HG03280 (cell line): Measurements from ENCODE around the gene RAP2C.

Source experiments
- ATAC-seq: cut with Tn5 transposase; IDR thresholded peaks from one replicate; pipeline ENCODE4 v1.9.1; 2021; ENCODE audit warnings: mild to moderate bottlenecking, moderate library complexity; ENCODE audit not compliant: unreplicated experiment

Gene RAP2C

GRCh38 chrX:132219343-132219768 is at the start of gene RAP2C:
Gene RAP2C, minus strand, starts transcription at chrX:132219447. Its CDS starts 2,179 bp downstream, at chrX:132217268.
- ATAC-seq = peak; percentile 65

DNA sequence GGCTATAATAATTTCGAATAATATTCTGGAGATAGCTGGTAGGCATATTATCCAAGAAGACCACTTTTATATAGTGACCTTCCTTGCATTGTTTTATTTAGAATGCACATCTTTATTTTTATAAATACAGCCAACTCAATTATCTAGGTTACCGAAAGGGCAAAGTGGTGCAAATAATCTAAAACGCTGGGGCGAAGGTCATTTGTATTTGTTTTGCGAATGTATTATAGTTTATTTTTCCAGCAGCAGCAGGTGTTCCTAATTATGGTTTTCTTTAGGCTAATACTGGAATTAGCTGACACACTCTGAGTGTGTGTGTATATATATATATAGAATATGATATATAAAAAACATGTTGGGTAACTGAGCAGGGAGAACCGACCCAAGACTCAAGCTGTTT is 48.1 kb upstream of the RAP2C start:
- no peak for ATAC-seq

GRCh38 chrX:132266583-132267355 is 47.5 kb upstream of the RAP2C start:
- peak; percentile 55 for ATAC-seq

DNA sequence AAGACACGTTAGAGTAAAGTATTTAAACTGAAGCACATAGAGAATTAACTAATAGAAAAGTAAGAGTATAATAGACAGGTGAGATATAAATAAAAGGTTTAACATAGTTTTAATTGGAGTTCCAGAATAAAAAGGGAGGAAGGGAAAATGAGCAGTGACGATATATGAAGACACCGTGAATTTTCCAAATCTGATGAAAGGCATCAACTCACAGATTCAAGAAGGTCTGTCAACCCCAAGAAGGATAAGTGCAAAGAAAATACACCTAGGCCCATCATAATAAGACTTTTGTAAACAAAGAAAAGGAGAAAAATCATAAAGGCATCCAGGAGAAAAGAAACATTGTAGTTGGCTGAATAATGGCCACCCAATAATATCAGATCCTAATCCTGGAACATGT is 43.9 kb upstream of the RAP2C start:
- ATAC-seq = no peak

- ATAC-seq = no peak
Observed at GRCh38 chrX:132258509-132258908, 39.3 kb upstream of the RAP2C start.

DNA sequence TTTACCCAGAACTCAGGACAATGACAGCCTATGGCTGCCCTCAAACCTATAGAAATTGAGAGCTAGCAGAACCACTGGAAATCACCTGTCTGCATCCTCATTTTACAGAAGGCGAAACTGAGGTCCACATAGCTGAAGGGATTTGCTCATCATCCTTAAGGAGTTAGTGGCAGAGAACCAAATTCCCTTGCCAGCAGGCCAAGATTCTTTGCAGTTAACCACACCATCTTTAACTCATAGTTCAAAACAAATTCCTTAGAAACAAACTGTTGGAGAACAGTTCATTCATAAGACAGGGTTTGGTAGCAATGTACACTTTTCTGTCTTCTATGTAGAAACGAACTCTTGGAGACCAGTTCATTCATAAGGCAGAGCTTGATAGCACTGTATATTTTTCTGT is 37.9 kb upstream of the RAP2C start:
- no peak for ATAC-seq

DNA sequence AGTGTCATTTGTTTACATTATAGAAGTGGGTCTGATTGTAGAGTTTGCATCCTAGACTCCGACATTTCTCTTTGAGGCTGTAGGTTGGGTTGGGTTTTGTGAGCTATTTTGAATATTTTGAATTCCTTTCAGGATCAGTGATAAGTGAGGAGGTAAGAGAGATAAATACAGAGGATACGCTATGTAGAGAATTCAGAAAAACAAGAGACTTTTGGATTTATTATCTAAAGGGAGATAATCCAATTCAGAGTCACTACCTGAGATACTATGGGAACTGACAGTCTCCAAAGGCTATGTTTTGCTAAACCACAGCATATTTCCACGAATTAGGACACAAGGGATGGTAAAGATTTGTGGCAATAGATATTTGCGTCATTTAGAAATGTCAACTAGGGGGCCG is 16.9 kb upstream of the RAP2C start:
- no peak for ATAC-seq

DNA sequence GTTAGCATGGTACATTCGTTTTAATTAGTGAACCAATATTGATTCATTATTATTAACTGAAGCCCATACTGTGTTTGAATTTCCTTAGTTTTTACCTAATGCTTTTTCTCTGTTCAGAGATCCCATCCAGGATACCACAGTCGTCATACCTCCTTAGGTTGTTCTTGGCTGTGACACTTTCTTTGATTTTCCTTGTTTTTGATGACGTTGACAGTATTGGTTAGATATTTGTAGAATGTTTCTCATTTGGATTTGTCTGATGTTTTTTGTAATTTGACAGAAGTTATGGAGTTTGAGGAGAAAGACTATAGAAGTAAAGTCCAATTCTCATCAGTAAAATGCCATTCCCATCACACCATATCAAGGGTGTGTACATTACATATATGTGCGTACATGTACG is 16.2 kb upstream of the RAP2C start:
- no peak for ATAC-seq

DNA sequence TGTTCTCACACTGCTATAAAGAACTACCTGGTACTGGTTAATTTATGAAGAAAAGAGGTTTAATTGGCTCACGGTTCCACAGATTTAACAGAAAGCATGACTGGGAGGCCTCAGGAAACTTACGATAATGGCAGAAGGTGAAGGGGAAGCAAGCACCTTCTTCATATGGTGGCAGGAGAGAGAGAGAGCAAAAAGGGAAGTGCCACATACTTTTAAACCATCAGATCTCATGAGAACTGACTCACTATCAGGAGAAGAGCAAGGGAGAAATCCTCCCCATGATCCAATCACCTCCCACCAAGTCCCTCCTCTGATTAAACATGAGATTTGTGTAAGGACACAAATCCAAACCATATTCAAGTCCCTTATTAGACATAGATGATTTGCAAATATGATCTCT is 12.3 kb upstream of the RAP2C start:
- no peak for ATAC-seq

- no peak for ATAC-seq
Observed at GRCh38 chrX:132227383-132228112, 8.3 kb upstream of the RAP2C start.

- ATAC-seq = no peak
Observed at GRCh38 chrX:132226169-132226568, 6.9 kb upstream of the RAP2C start.

DNA sequence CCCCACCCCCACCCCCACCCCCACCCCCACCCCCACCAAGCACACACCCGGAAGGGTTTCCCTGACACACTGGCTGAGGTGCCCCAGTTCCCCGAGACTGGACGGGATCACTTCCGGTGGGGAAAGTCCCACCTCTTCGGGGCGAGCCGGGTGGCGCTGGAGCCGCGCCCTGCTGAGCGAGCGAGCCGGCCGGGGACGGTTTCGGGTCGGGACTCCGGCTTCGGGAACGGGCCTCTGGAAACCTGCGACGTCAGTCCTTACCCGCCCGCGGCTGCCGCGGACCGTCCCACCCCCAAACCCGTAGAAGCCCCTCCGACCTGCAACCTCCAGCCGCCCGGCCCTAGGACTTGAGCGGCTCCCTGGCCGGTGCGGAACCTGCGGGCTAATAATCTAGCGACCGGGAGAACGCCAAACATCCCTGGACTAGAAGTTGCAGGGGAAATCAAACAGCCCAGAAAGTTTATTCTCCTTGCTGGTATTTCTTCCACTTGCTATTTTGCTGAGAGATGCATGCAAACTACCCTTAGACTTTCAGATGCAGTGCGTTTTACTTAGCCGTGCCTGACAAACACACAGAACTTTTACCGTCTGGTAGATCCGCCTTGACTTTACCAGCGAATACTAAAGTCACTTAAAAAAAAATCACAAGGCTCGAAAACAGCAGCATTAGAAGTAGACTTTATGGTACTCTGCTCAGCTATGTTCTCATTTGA is 991 bp downstream of the RAP2C start:
- ATAC-seq = peak; percentile 52

GRCh38 chrX:132217203-132218073 is 1.8 kb downstream of the RAP2C start:
- ATAC-seq = peak; percentile 64

GRCh38 chrX:132216806-132217202 is 2.4 kb downstream of the RAP2C start:
- no peak for ATAC-seq

DNA sequence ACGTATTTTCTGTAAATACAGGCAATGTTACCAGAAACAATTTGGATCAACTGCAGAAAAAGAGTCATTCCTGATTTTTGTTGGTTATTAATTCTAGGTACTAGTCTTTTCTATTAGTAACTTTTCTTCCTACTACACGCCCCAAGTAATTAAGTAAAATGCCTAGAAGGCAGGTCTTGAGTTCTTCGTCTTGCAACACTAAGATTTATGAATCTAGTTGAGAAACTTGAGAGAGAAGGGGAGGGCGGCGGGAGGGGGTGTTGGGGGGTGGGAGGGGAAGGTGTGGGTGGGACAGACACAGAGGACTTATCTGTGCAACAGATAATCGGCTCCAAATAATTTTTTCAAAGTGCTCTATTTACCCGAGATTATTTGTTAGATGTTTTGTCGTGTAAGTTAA is 3.0 kb downstream of the RAP2C start:
- no peak for ATAC-seq

DNA sequence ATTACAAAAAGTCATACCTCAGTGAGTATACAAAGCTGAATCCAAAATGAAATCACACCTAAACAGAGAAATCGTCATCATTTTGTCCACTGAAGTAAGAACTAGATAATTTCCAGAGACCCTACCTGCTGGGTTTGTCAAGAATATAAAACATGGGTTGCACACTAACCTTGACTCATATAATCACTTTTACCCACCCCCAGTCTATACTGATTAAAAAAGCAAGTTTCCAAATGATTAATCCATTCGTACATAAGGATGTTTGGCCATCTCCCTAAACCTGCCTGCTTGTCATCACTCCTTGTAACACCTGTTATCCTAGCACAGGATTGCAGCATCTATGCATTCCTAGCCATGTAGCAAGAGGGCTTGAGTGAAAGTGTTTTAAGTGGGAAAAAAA is 4.7 kb downstream of the RAP2C start:
- ATAC-seq = no peak

GRCh38 chrX:132209527-132209926 is 9.7 kb downstream of the RAP2C start:
- ATAC-seq = no peak

- ATAC-seq = no peak
Observed at GRCh38 chrX:132208422-132208821, 10.8 kb downstream of the RAP2C start.

GRCh38 chrX:132207996-132208395 is 11.3 kb downstream of the RAP2C start:
- ATAC-seq = no peak

- no peak for ATAC-seq
Observed at GRCh38 chrX:132206259-132206658, 13.0 kb downstream of the RAP2C start.

- ATAC-seq = no peak
Observed at GRCh38 chrX:132204629-132205028, 14.6 kb downstream of the RAP2C start.
